ENCODE data around the gene CSN2.

DNA sequence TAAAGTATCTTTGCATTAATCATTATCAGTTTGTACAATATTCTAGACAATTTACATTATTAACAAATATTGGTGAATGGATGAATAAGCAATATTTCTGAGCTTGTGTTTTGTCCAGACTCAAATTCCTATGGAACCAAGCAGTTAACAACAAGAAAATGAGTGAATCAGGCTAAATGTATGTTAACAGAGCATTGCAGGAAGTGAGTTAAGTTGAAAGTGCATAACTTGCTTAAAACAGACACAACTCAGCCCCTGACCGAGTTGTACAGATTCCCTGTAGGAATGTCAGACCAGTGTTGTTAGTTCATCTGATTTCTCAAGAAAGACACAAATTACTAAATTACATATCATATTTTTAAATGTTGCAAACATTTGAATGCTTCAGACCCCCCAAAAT is 58.4 kb downstream of the CSN2 start:
- TF ChIP-seq, protein P1, sequence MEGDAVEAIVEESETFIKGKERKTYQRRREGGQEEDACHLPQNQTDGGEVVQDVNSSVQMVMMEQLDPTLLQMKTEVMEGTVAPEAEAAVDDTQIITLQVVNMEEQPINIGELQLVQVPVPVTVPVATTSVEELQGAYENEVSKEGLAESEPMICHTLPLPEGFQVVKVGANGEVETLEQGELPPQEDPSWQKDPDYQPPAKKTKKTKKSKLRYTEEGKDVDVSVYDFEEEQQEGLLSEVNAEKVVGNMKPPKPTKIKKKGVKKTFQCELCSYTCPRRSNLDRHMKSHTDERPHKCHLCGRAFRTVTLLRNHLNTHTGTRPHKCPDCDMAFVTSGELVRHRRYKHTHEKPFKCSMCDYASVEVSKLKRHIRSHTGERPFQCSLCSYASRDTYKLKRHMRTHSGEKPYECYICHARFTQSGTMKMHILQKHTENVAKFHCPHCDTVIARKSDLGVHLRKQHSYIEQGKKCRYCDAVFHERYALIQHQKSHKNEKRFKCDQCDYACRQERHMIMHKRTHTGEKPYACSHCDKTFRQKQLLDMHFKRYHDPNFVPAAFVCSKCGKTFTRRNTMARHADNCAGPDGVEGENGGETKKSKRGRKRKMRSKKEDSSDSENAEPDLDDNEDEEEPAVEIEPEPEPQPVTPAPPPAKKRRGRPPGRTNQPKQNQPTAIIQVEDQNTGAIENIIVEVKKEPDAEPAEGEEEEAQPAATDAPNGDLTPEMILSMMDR (conservative IDR thresholded peaks at IDR 0.05; ENCODE audit: low read depth, low read length): no peak
- TF ChIP-seq, protein P2, sequence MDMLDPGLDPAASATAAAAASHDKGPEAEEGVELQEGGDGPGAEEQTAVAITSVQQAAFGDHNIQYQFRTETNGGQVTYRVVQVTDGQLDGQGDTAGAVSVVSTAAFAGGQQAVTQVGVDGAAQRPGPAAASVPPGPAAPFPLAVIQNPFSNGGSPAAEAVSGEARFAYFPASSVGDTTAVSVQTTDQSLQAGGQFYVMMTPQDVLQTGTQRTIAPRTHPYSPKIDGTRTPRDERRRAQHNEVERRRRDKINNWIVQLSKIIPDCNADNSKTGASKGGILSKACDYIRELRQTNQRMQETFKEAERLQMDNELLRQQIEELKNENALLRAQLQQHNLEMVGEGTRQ (IDR thresholded peaks at IDR 0.05; ENCODE audit: low read depth, low read length): no peak
- no peak for TF ChIP-seq POLR2A (IDR thresholded peaks at IDR 0.05; ENCODE audit: low read depth, low read length)
